GM06990 (cell line): ENCODE measurements around the gene SMYD4.

Experiments
- DNase-seq: peaks from one replicate; pipeline ENCODE4 v3.0.0-alpha.2; 2011; ENCODE audit not compliant: insufficient read length; ENCODE audit errors: extremely low read depth
- H3K27me3 ChIP-seq: replicated peaks from 2 replicates; pipeline ENCODE4 v1.6.0; 2011; ENCODE audit warnings: low read length; ENCODE audit not compliant: control insufficient read depth, insufficient read depth
- H3K36me3 ChIP-seq: 2 replicates; pipeline ENCODE4 v1.5.1; 2011; ENCODE audit warnings: low read length; ENCODE audit not compliant: control insufficient read depth, insufficient read depth
- H3K4me3 ChIP-seq: replicated peaks from 2 replicates; pipeline ENCODE4 v1.5.1; 2011; ENCODE audit warnings: low read depth, mild to moderate bottlenecking, control low read depth, low read length
- TF ChIP-seq, protein P1 (sequence below): IDR thresholded peaks from 2 replicates; pipeline ENCODE4 v1.5.1; 2011; ENCODE audit warnings: low read length, control low read depth, mild to moderate bottlenecking, inconsistent platforms; ENCODE audit not compliant: insufficient read depth, poor library complexity, severe bottlenecking

Gene SMYD4

DNA sequence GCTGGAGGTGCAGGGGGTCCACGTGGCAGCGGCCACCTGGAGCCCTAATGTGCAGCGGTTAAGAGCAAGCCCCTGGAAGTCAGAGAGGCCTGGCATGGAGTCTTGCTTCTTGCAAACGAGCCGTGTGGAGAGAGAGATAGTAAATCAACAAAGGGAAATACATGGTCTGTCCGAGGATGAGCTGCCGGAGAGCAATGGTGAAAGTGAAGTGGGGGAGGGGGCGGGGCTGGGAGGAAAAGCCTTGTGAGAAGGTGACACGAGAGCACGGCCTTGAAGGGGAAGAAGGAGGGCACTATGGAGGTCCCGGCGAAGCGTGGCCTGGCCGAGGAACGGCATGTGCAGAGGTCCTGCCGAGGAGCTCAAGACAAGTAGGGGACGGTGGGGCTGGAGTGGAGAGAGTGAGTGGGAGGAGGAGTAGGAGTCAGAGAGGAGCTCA, 73.9 kb downstream of the SMYD4 start:
- no peak for DNase-seq
- Histone ChIP-seq H3K4me3 (no peak overlapping the region), H3K27me3 (no peaks in the 10 kb centered on the region), H3K36me3 (no peaks in the 10 kb centered on the region)
- TF ChIP-seq, protein P1, sequence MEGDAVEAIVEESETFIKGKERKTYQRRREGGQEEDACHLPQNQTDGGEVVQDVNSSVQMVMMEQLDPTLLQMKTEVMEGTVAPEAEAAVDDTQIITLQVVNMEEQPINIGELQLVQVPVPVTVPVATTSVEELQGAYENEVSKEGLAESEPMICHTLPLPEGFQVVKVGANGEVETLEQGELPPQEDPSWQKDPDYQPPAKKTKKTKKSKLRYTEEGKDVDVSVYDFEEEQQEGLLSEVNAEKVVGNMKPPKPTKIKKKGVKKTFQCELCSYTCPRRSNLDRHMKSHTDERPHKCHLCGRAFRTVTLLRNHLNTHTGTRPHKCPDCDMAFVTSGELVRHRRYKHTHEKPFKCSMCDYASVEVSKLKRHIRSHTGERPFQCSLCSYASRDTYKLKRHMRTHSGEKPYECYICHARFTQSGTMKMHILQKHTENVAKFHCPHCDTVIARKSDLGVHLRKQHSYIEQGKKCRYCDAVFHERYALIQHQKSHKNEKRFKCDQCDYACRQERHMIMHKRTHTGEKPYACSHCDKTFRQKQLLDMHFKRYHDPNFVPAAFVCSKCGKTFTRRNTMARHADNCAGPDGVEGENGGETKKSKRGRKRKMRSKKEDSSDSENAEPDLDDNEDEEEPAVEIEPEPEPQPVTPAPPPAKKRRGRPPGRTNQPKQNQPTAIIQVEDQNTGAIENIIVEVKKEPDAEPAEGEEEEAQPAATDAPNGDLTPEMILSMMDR: no peak

- H3K27me3 ChIP-seq: no peaks in the 10 kb centered on the region
- no peak for DNase-seq
- no peak overlapping the region for H3K4me3 ChIP-seq
- H3K36me3 ChIP-seq: no peaks in the 10 kb centered on the region
- TF ChIP-seq, protein P1: no peak
Measured at GRCh38 chr17:1755252-1755826, 74.4 kb downstream of the SMYD4 start.

- Histone ChIP-seq H3K4me3 (no peak overlapping the region), H3K36me3 (no peaks in the 10 kb centered on the region), H3K27me3 (no peaks in the 10 kb centered on the region)
- no peak for DNase-seq
- TF ChIP-seq, protein P1: no peak
Measured at GRCh38 chr17:1754430-1755112, 75.1 kb downstream of the SMYD4 start.

- Histone ChIP-seq H3K27me3 (no peaks in the 10 kb centered on the region), H3K36me3 (no peaks in the 10 kb centered on the region), H3K4me3 (no peak overlapping the region)
- no peak for DNase-seq
- TF ChIP-seq, protein P1: no peak
Measured at GRCh38 chr17:1753767-1754429, 75.8 kb downstream of the SMYD4 start.

GRCh38 chr17:1752425-1753262, 77.1 kb downstream of the SMYD4 start:
- Histone ChIP-seq H3K36me3 (no peaks in the 10 kb centered on the region), H3K27me3 (no peaks in the 10 kb centered on the region), H3K4me3 (no peak overlapping the region; the same call in 1 of the 2 replicates)
- TF ChIP-seq, protein P1: no peak
- no peak for DNase-seq
